HG03060 (cell line): ENCODE measurements around the gene MSRB3.
"Not testable (repeated sequence)": the region's sequence is repeated elsewhere in the genome, so short reads cannot be mapped to it uniquely, and the experiment has no call there.

Experiments
- ATAC-seq: cut with Tn5 transposase; IDR thresholded peaks from one replicate; pipeline ENCODE4 v1.9.1; 2021; ENCODE audit warnings: low read depth, moderate number of reproducible peaks; ENCODE audit not compliant: unreplicated experiment

Gene MSRB3

DNA sequence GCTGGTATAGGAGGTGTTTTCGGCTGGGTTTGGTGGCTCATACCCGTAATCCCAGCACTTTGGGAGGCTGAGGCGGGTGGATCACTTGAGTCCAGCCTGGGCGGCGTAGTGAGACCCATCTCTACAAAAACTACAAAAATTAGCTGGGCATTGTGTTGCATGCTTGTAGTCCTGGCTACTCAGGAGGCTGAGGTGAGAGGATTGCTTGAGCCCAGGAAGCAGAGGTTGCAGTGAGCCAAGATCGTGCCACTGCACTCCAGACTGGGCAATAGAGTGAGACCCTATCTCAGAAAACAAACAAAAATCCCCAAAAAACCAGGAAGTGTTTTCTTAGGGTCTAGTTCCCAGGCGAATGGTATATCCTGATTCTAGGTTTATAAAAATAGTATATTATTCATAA lies 7.0 kb downstream of the MSRB3 start:
- not testable (repeated sequence) for ATAC-seq

DNA sequence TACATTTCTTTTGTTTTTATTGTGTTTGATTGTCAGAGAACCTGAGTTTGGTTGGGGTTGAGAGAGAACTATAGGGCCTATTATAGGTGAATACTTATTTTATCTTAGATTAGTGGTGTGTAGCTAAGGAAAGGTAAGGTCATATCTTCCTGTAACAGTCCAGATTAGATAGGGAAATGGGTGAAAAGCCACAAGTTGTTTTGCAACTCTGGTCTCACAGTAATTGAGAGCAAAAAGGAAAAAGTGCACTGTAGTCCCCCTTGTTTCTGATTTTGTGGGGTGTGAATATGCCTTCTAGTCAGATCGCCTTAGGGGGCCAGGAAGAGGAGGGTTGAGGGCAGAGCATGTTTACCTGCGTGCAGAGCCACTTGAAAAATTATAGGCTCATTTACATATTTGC lies 8.9 kb downstream of the MSRB3 start:
- no peak for ATAC-seq

DNA sequence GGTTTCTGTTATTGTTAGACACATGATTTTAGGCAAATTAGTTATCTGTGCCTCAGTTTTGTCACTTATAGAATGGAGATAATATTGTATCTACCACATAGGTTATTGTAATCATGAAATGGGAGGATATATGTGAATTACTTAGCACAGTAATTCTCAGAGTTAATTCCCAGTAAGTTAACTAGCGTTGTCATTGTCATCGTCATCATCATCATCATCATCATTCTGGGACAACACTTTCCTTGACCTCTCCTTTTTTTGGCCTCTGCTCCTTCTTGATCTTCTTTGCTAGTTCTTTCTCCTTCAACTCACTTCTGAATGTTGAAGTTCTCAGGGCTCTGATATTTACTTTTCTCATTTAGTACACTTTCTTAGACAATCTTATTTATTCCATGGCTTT lies 13.8 kb downstream of the MSRB3 start:
- ATAC-seq, result no peak

DNA sequence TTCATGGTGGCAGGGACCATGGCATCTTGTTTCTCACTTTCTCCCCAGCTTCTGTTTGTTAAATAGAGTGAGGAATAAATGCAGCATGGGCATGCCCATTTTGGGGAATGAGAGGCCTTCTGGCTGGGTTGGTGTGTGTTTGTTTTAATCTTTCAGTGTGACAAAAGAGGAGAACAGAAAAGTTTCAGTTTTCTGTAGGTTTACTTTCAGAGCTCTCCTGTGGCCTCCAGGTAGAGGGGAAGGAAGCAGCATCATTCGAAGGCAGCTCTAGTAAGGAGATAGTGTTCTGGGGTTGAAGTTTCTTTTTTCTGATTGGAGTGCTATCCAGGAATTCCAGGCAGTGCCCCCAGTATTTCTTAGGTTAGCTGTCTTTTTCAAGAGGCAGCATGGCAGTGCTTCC lies 15.3 kb downstream of the MSRB3 start:
- no peak for ATAC-seq

GRCh38 chr12:65294641-65295262 lies 16.3 kb downstream of the MSRB3 start:
- no peak for ATAC-seq

DNA sequence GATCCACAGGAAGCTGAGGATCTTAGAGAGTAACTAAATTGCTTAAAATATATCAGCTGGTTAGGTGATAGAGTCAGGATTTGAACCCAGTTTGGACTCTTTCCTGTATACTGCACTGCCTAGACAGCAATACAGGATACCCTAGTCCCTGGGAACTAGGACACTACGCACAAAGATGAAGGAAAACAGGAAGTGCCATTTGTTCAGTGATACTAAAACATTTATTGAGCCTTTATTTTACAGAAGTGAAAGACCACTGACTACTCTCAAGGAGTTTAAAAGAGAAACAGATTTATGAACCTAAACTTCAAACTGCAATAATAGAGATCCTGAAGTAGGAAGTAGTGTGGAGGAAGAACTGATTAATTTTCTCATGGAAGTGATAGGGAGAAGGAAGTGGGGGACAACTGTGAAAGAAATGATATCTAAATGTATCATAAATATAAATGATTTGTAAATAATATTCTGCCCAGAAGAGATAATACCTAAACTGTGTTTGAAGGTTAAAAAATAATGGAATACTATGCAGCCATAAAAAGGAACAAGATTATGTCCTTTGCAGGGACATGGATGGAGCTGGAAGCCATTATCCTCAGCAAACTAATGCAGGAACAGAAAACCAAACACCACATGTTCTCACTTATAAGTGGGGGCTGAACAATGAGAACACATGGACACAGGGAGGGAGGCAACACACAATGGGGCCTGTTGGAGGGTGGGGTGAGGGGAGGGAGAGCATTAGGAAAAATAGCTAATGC lies 18.2 kb downstream of the MSRB3 start:
- ATAC-seq, result no peak

DNA sequence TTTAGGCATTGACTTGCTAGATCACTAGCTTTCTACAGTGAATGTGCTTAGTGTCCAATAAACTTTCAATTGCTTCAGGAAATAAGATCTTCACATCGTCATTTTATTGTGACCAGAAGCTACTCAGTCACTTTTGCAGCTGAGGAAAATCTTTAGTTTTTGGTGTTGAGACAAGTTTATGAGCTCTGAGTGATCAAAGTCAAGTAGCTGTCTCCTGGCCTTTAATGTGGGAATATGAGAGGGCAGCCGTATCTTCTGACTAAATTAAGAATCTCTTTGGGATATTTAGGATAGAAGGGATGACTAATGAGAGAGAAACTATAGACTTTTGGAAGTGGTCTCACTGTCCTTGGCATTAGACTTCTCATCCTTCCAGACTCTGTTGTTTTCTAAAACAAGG lies 21.6 kb downstream of the MSRB3 start:
- ATAC-seq, result no peak

DNA sequence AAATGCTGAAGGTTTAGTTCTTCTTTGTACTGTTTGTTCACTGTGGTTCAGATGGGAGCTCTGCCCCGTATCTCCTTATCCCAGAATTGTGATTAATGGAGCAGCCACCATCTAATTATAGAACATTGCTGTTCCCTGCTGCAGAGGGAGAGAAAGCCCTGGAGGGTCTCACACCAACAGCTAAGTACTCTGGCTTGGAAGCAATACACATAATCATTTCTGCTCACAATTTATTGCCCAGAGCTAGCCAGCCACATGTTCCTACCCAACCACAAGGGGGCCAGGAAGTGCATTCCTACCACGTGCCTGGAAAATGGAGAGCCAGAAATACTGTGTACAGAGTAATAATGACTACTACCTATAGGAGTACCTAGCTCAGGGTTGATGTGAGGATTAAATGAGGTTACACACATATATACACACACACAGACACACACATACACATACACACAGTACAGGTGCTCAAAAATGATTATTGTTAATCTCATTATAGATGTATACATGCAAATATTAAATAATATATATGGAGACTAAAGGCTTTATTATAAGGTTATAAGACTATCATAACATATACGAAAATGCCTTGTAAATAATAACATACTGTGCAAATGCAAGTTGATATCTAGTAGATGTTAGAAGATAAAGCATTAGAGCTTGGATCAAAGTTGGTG lies 22.3 kb downstream of the MSRB3 start:
- ATAC-seq, result no peak

- ATAC-seq, result no peak
Measured at GRCh38 chr12:65302891-65303290, 24.4 kb downstream of the MSRB3 start.

DNA sequence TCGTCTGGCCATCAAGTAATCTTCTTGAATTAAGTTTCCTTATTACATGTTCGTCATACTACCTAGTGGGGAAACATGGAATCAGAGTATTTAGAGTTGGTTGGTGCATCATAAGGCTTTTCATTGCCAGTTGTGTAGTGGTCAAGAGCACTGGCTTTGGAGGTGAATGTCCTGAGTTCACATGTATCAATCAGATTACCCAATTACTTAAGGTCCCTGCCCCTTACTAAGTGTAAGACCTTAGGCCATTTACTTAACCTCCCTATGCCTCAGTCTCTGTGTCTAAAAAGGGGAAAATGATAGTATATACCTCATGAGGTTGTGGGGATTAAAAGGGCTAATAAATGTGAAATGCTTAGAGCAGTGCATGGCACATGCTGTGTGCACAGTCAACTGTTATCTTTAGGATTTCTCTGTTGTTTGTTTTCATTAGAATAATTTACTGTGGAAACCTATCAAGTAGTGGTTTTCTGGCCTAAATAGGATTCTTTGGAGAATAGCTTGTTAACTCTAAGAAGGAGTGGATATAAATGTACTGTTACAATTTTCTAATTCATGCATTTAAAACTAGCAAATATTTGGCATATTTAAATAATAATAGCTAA lies 27.0 kb downstream of the MSRB3 start:
- ATAC-seq, result no peak

GRCh38 chr12:65306366-65307168 lies 28.1 kb downstream of the MSRB3 start:
- no peak for ATAC-seq

GRCh38 chr12:65307169-65307501 lies 28.7 kb downstream of the MSRB3 start:
- no peak for ATAC-seq

- ATAC-seq, result no peak
Measured at GRCh38 chr12:65308006-65308405, 29.5 kb downstream of the MSRB3 start.

- ATAC-seq, result no peak
Measured at GRCh38 chr12:65308601-65309071, 30.2 kb downstream of the MSRB3 start.

GRCh38 chr12:65311260-65311659 lies 32.8 kb downstream of the MSRB3 start:
- ATAC-seq, result no peak

GRCh38 chr12:65313719-65314317 lies 35.3 kb downstream of the MSRB3 start:
- no peak for ATAC-seq

DNA sequence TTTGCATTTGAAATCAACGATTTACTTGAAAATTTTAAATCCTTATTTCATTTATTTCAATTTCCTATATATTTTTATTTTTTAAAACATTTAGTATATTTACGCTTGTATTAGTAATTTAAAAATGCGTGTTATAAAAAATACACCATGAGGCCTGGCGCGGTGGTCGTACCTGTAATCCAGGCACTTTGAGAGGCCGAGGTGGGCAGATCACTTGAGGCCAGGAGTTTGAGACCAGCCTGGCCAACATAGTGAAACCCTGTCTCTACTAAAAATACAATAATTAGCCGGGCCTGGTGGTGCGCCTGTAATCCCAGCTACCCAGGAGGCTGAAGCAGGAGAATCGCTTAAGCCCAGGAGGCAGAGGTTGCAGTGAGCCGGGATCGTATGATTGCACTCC lies 36.8 kb downstream of the MSRB3 start:
- not testable (repeated sequence) for ATAC-seq

DNA sequence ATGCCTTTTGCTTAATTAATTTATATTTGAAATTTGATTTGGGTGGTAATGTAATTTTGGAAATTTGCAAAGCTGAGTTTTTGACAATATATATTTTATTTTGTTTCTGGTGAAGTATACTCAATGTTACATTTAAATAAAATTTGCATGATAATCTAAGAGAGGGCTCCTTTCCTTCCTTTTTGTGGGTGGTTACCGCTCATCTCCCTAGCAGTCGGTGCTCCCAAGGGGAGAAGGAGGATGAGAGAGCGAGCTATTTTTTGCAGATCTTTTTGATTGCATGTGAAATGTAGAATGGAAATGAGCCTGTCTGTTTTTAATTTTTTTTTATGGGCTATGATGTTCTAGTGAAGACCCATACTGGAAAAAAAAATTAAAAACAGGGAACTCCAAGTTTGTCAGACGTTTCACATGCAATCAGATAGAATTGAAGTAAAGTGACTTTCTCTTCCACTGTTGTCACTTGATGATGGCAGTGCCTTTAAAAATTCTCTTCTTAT lies 39.8 kb downstream of the MSRB3 start:
- no peak for ATAC-seq

GRCh38 chr12:65319688-65320200 lies 41.3 kb downstream of the MSRB3 start:
- no peak for ATAC-seq

DNA sequence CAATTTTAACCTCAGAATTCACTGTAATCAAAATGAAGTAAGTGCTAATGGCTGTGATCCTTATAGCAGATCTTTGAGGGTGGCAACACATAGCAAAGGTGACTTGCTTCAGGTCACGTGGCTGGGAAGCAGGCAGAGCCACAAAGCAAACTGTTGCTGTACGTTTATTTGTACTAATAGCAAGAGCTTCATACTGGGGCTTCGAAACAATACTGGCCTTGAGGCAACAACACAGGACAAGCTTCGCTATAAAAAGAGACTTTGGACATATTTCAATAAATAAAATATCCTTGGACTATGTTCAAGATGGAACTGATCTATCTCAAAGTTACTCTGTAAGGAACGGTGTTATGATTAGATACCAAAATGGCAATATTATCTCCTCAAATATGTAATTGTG lies 44.6 kb downstream of the MSRB3 start:
- ATAC-seq, result no peak
